GM12874 (cell line): ENCODE data around the gene MAP3K8.

Source experiments
- TF ChIP-seq, protein P1 (sequence below): IDR thresholded peaks from 2 replicates; pipeline ENCODE4 v1.5.1; 2011; ENCODE audit warnings: low read depth, mild to moderate bottlenecking, control low read depth, low read length, moderate library complexity; ENCODE audit not compliant: insufficient read depth

The MAP3K8 gene

DNA sequence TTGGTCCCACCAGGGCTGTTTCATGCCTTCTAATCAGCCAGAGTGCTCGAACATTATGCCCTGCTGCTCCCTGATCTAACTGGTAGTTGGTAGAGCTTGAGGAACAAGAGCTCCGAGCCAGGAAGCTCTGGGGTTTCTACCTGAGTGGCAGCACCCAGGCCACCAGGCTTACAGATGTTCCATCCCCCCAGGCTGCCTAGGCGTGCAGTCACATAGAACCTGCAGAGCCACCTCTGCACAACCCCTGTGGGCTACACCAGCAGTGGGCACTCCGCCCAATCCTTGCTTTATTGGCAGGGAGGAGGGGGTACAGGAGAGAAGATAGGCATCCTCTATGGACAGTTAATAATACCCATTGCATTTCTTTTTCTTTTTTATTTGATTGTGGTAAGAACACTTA lies 21.8 kb downstream of the MAP3K8 start:
- TF ChIP-seq, protein P1, sequence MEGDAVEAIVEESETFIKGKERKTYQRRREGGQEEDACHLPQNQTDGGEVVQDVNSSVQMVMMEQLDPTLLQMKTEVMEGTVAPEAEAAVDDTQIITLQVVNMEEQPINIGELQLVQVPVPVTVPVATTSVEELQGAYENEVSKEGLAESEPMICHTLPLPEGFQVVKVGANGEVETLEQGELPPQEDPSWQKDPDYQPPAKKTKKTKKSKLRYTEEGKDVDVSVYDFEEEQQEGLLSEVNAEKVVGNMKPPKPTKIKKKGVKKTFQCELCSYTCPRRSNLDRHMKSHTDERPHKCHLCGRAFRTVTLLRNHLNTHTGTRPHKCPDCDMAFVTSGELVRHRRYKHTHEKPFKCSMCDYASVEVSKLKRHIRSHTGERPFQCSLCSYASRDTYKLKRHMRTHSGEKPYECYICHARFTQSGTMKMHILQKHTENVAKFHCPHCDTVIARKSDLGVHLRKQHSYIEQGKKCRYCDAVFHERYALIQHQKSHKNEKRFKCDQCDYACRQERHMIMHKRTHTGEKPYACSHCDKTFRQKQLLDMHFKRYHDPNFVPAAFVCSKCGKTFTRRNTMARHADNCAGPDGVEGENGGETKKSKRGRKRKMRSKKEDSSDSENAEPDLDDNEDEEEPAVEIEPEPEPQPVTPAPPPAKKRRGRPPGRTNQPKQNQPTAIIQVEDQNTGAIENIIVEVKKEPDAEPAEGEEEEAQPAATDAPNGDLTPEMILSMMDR = no peak

DNA sequence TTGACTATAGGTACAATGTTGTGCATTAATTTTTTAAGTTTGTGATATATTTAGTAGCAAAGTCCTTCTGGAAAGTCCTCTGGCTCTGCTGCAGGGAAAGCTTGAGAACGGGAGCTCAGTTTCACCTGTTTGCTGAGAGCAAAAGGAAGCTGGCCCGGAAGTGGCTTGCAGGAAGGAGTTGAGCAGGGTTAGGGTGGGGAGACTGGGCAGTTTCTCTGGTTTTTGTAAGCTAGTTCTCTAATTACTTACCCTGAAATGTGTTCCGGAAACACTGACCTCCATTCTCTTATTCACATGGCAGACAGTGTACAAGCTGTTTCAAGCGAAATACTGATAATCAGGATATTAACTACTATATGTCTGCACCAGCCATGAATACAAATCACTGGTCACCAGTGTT lies 22.3 kb downstream of the MAP3K8 start:
- TF ChIP-seq, protein P1 = no peak

DNA sequence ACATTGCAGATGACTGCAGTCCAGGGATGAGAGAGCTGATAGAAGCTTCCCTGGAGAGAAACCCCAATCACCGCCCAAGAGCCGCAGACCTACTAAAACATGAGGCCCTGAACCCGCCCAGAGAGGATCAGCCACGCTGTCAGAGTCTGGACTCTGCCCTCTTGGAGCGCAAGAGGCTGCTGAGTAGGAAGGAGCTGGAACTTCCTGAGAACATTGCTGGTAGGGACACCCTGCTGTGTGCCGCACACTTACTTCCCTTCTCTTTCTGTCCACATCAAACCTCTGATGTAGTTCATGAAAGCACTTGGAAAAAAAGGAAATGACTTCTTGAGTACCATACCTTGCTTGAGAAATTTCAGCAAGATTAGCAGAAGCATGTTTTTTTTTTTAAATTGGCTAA lies 25.3 kb downstream of the MAP3K8 start:
- TF ChIP-seq, protein P1 = no peak

DNA sequence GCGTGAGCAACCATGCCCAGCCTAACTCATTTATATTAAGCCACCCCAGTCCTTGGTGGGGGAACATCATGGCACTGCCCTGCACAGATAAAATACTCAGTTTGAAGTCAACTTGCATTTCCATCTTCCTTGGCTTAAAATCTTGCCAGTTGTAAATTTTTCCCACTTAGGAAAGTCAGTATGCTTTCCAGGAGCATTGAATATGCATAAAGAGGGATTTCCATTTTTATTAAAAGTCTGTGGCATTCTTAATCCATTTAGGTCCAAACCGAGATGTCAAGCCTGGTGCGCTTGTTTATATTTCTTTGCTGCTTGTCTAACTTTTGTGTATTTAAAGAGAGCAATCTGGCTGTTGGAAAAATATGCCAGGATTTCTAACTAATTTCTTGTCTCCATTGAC lies 26.1 kb downstream of the MAP3K8 start:
- TF ChIP-seq, protein P1 = no peak

DNA sequence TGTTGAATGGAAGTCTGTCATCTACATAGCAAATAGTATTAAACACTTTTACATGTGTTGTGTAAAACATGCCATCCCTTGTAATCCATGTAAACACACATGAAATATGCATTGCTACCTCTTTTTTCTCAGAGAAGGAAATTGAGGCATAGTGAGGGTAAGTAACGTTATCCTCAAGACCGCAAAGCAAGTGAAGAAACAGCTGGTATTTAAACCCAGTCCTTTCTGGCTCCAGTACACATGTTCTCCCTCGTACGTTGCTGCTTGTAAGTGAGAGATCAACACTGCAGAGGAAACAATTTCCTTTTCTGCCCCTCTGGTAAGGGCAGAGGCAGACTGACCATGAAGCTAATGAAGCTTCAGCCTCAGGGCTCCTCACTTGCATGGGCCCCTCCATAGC lies 28.5 kb downstream of the MAP3K8 start:
- TF ChIP-seq, protein P1 = no peak

DNA sequence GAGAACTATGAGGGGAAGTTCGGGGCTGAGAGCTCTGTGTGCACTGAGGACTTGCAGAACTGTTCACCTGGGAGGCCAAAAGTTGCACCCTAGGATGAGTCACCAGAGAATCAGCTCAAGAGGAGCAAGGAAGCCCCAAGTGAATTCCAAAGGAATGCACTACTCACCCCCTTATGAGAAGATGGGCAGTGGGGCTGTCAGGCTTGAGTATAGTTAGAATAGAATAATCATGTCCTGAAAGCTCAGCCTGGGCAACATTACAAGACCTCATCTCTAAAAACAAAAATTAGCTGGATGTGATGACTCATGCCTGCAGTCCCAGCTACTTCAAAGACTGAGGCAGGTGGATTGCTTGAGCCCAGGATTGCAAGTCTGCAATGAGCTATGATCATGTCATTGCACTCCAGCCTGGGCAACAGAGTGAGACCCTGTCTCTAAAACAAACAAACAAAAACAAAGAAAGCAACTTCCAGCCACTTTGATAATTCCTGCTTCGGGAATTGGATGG lies 30.0 kb downstream of the MAP3K8 start:
- TF ChIP-seq, protein P1 = no peak

DNA sequence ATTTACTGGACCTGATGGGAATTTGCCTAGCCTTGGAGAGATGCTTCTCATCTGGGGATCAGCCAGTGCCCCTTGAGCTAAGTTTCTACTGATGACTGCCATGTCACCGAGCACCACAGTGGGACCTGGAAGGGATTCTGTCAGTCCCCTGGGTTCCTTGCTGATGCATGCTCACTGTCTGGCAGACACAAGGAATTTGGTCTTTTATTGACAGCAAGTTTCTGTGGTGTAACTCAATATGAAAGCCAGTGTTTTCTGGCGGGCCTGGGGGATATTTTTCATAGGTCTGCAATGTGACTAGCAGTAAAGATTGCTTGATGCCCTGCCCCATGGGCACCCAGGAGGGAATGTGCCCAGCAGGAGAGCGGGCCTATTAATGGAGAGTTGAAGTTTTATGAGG lies 30.7 kb downstream of the MAP3K8 start:
- TF ChIP-seq, protein P1 = no peak
